IMR-90 (cell line): ENCODE measurements around the gene EMX2. TPM values are rescaled to one million over a fixed set of nuclear protein-coding genes. Genes with fewer than 3 reads are reported as not detected.

Experiments
- ATAC-seq: fragments of 200-7000 bp; cut with Tn5 transposase; 2 replicates; pipeline ENCODE4 v1.9.1; 2020; ENCODE audit warnings: low read depth, mild to moderate bottlenecking, moderate library complexity
- BruUV-seq: library from RNA; stranded (reverse); fragments of 400-500 nt; replicated peaks from 2 replicates; lab custom pipeline; 2021; lab: Mats Ljungman, UMichigan
- CTCF ChIA-PET: fragments of 300-600 bp; formaldehyde crosslinking; extraction: SDS; loops from one replicate; lab custom pipeline; 2021; ENCODE audit warnings: antibody characterized with exemption; lab: Yijun Ruan, JAX
- POLR2A ChIA-PET: fragments of 300-600 bp; sonication (Branson Sonifier 250); formaldehyde crosslinking; loops from one replicate; lab custom pipeline; 2022; ENCODE audit warnings: antibody characterized with exemption; ENCODE audit not compliant: unreplicated experiment; lab: Charles Lee
- DNase-seq: peaks from one replicate; pipeline ENCODE4 v3.0.0; 2013
- H2AFZ ChIP-seq: replicated peaks from 2 replicates; pipeline ENCODE3; 2013; ENCODE audit warnings: low read length, mild to moderate bottlenecking; ENCODE audit not compliant: poor library complexity
- H2AK5ac ChIP-seq: 2 replicates; pipeline ENCODE4 v1.6.1; 2013; ENCODE audit warnings: low read depth, low read length, inconsistent platforms
- H2AK9ac ChIP-seq: replicated peaks from 2 replicates; pipeline ENCODE3; 2013; ENCODE audit warnings: mild to moderate bottlenecking, low read depth, low read length, moderate library complexity; ENCODE audit not compliant: poor library complexity
- H2BK120ac ChIP-seq: 2 replicates; pipeline ENCODE4 v1.6.1; 2013; ENCODE audit warnings: low read depth, low read length, inconsistent platforms
- H2BK15ac ChIP-seq: 3 replicates; pipeline ENCODE4 v1.6.1; 2013; ENCODE audit warnings: low read depth, low read length, inconsistent platforms
- H2BK20ac ChIP-seq: 2 replicates; pipeline ENCODE4 v1.6.1; 2013; ENCODE audit warnings: low read depth, mild to moderate bottlenecking, inconsistent platforms, low read length, moderate library complexity
- H2BK5ac ChIP-seq: 2 replicates; pipeline ENCODE4 v1.6.1; 2013; ENCODE audit warnings: mild to moderate bottlenecking, low read depth, low read length, inconsistent platforms; ENCODE audit not compliant: poor library complexity, severe bottlenecking
- H3K14ac ChIP-seq: replicated peaks from 2 replicates; pipeline ENCODE4 v1.6.1; 2013; ENCODE audit warnings: low read depth, low read length, inconsistent platforms
- H3K18ac ChIP-seq: 2 replicates; pipeline ENCODE4 v1.6.1; 2013; ENCODE audit warnings: low read depth, low read length, control low read depth
- H3K23ac ChIP-seq: 2 replicates; pipeline ENCODE4 v1.6.1; 2013; ENCODE audit warnings: low read depth, low read length, inconsistent platforms
- H3K27ac ChIP-seq: 2 replicates; pipeline ENCODE4 v1.5.1; 2013; ENCODE audit warnings: mild to moderate bottlenecking, control low read depth, low read length; ENCODE audit not compliant: insufficient read depth
- H3K27me3 ChIP-seq: 2 replicates; pipeline ENCODE4 v1.6.1; 2013; ENCODE audit warnings: low read length; ENCODE audit not compliant: control insufficient read depth, insufficient read depth
- H3K36me3 ChIP-seq: 2 replicates; pipeline ENCODE4 v1.6.1; 2013; ENCODE audit warnings: low read length, mixed read lengths; ENCODE audit not compliant: control insufficient read depth, insufficient read depth
- H3K4ac ChIP-seq: 2 replicates; pipeline ENCODE4 v1.6.1; 2013; ENCODE audit warnings: low read depth, low read length, inconsistent platforms
- H3K4me1 ChIP-seq: 2 replicates; pipeline ENCODE4 v1.6.1; 2013; ENCODE audit warnings: low read length, mixed read lengths; ENCODE audit not compliant: control insufficient read depth, insufficient read depth
- H3K4me2 ChIP-seq: 2 replicates; pipeline ENCODE4 v1.6.1; 2013; ENCODE audit warnings: low read depth, mild to moderate bottlenecking, control low read depth, low read length, moderate library complexity
- H3K4me3 ChIP-seq: 2 replicates; pipeline ENCODE4 v1.5.1; 2013; ENCODE audit warnings: low read depth, mild to moderate bottlenecking, control low read depth, low read length, moderate library complexity; ENCODE audit not compliant: insufficient read depth
- H3K56ac ChIP-seq: 2 replicates; pipeline ENCODE4 v1.6.1; 2013; ENCODE audit warnings: low read length, inconsistent platforms; ENCODE audit not compliant: insufficient read depth; ENCODE audit errors: extremely low read depth
- H3K79me1 ChIP-seq, 2 experiments: 2 replicates each; pipeline ENCODE4 v1.6.1; 2013; ENCODE audit warnings: low read length in 2 of 2, inconsistent platforms in 1 of 2, low read depth in 1 of 2
- H3K9ac ChIP-seq: 2 replicates; pipeline ENCODE4 v1.6.1; 2013; ENCODE audit warnings: low read depth, low read length, control low read depth
- H3K9me1 ChIP-seq: 2 replicates; pipeline ENCODE4 v1.6.1; 2013; ENCODE audit warnings: low read length, inconsistent platforms; ENCODE audit not compliant: insufficient read depth
- H3K9me3 ChIP-seq: 2 replicates; pipeline ENCODE4 v1.6.1; 2013; ENCODE audit warnings: low read length; ENCODE audit not compliant: control insufficient read depth, insufficient read depth
- H4K20me1 ChIP-seq: 2 replicates; pipeline ENCODE4 v1.6.1; 2013; ENCODE audit warnings: low read length, inconsistent platforms; ENCODE audit not compliant: insufficient read depth
- H4K5ac ChIP-seq: 2 replicates; pipeline ENCODE4 v1.6.1; 2013; ENCODE audit warnings: mild to moderate bottlenecking, low read depth, low read length, control low read depth
- H4K8ac ChIP-seq, 2 experiments: 2 replicates each; pipeline ENCODE4 v1.6.1; 2013; ENCODE audit warnings: low read depth in 2 of 2, low read length in 2 of 2, control low read depth in 1 of 2, inconsistent platforms in 1 of 2
- H4K91ac ChIP-seq: 2 replicates; pipeline ENCODE4 v1.6.1; 2013; ENCODE audit warnings: low read depth, low read length, inconsistent platforms; ENCODE audit not compliant: insufficient read depth
- FOS ChIP-seq: fragments of 150-350 bp; IDR thresholded peaks from 2 replicates; pipeline ENCODE4 v1.6.1; 2016; ENCODE audit warnings: low read depth, low read length
- WGBS, 2 experiments: methylation state at CpG; one replicate each; pipeline versions ENCODE4 v1.1.5 to v1.1.7; 2013; ENCODE audit warnings: missing lambda C conversion rate in 2 of 2; ENCODE audit not compliant: insufficient read length in 1 of 2; ENCODE audit errors: extremely low coverage in 2 of 2; 5-methylcytosine and 5-hydroxymethylcytosine counted together
- dilution Hi-C: fragments of 300-500 bp; cut with HindIII; formaldehyde crosslinking; loops from one replicate; pipeline ENCODE4 v1.14.3; 2018; ENCODE audit warnings: low sequenced_read_pairs; ENCODE audit not compliant: unreplicated experiment
- in situ Hi-C: fragments of 300-500 bp; cut with MboI; formaldehyde crosslinking; loops from 3 replicates; pipeline ENCODE4 v1.14.3; 2019; ENCODE audit warnings: low sequenced_read_pairs, inconsistent platforms, mixed read lengths
- intact Hi-C: fragments of 100-400 bp; cut with micrococcal nuclease; formaldehyde crosslinking; loops from 2 replicates; pipeline ENCODE4 v1.10.0; 2022
- polyA plus RNA-seq, 3 experiments: library from polyadenylated mRNA; depleted of rRNA; stranded (reverse); fragments of >200 nt; gene quantifications; 2 replicates each; pipeline ENCODE4 v1.2.3, GENCODE V29; 2012; ENCODE audit warnings: low replicate concordance in 1 of 3
- total RNA-seq: library from RNA; depleted of rRNA; stranded (reverse); fragments of >200 nt; gene quantifications from 2 replicates; pipeline ENCODE4 v1.2.3, GENCODE V29; 2012

EMX2 gene
- total and polyA plus RNA-seq, 2 of the 4 experiments (the other 2 are of a cell fraction), result not detected

DNA sequence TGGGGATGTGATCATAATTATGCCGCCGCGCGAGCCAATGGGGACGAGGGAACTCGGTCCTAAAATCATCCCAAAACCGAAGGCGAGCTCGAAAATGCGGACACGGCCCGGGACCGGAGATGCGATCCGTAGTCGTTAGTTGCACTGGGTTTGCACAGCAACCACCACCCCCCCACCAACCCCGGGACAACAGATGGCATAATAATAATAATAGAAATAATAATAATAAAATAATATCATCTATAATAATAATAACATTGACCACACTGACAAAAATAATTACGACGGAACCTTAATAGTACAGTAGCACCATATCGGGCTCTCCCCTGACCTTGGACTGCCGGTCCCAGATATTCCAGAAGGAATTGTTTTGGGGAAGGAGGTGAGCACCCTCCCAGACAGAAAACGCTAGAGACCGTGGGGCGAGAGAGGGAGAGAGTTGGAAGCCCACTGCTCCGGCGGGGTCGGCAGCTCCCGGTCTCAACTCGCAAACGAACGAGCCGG is 1.1 kb upstream of the EMX2 start:
- H3K9me3 ChIP-seq, result peaks cover 5% of the 10 kb centered on the region; the same call in 1 of the 2 replicates
- no peak overlapping the region for H4K5ac ChIP-seq
- no peak overlapping the region for H3K27ac ChIP-seq
- POLR2A ChIA-PET, result no interaction called here
- no peak overlapping the region for H3K23ac ChIP-seq
- H3K36me3 ChIP-seq, result no peaks in the 10 kb centered on the region
- TF ChIP-seq FOS, result no peak
- H2BK20ac ChIP-seq, result no peak overlapping the region
- BruUV-seq, result no TSS peak
- no peak overlapping the region for H4K8ac ChIP-seq
- ATAC-seq, result no peak
- H3K4me3 ChIP-seq, result no peak overlapping the region
- H3K4ac ChIP-seq, result no peak overlapping the region
- H2AK9ac ChIP-seq, result no peak overlapping the region
- no CpG with 5 or more reads among the region's 32 CpGs for WGBS, 2 experiments
- no peak overlapping the region for H2BK5ac ChIP-seq
- no peak overlapping the region for H2AK5ac ChIP-seq
- no peaks in the 10 kb centered on the region for H3K9me1 ChIP-seq
- H4K91ac ChIP-seq, result no peak overlapping the region
- no peak overlapping the region for H2BK15ac ChIP-seq
- no peak for DNase-seq
- no peaks in the 10 kb centered on the region for H4K20me1 ChIP-seq
- no peak overlapping the region for H3K18ac ChIP-seq
- no peak overlapping the region for H2BK120ac ChIP-seq
- H3K79me1 ChIP-seq, result no peaks in the 10 kb centered on the region
- in situ Hi-C loops (loop anchor here (5.0 kb wide), 1 partner anchor 701 kb away; no protein-coding TSS in a partner anchor), dilution Hi-C loops (no loop called here), intact Hi-C loops (no loop called here)
- no peak overlapping the region for H3K14ac ChIP-seq
- CTCF ChIA-PET, result no interaction called here
- H3K27me3 ChIP-seq, result peaks cover 92% of the 10 kb centered on the region
- H3K4me1 ChIP-seq, result peaks cover 2% of the 10 kb centered on the region; the same call in 1 of the 2 replicates
- H3K56ac ChIP-seq, result no peak overlapping the region
- no peak overlapping the region for H3K9ac ChIP-seq
- H3K4me2 ChIP-seq, result no peak overlapping the region
- H2AFZ ChIP-seq, result no peak overlapping the region
